LoVo (cell line): ENCODE data around the gene STK36.

Source experiments
- DNase-seq: peaks from one replicate; pipeline ENCODE4 v3.0.0-alpha.2; 2016; ENCODE audit warnings: low spot score

Gene STK36

GRCh38 chr2:218719457-218719856, 47.6 kb downstream of the STK36 start:
- no peak for DNase-seq

- DNase-seq, result no peak
Observed at GRCh38 chr2:218720048-218721041, 48.5 kb downstream of the STK36 start.

DNA sequence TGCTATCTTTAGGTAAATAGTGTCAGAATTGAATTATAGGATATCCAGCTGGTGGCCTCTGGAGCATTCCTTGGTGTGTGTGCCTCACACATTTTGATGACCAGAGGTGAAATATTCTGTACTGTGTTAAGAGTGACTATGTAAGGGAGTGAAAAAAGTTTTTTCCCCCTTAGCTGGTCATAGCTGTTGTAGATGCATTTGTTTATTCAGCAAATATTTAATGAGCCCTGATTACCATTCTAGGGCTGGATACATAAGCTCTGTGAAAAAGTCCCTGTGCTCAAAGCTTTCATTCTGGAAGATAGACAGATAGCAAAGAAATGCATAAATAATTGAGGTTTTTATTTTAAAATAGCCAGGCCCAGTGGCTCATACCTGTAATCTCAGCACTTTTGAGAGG, 49.6 kb downstream of the STK36 start:
- no peak for DNase-seq

DNA sequence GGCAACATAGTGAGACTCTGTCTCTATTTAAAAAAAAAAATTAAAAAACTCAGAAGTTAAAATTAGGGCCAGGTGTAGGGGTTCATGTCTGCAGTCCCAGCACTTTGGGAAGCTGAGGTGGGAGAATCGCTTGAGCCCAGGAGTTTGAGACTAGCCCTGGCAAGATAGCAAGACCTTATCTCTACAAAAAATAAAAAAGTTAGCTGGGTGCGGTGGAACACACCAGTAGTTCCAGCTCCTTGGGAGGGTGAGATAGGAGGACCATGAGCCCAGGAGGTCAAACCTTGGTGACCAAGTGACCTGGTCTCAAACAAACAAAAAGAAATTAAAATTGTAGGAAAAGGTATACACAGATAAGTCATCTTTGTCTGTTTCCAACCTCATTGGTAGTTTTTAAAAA, 50.0 kb downstream of the STK36 start:
- DNase-seq, result no peak

GRCh38 chr2:218722419-218722818, 50.5 kb downstream of the STK36 start:
- DNase-seq, result no peak

DNA sequence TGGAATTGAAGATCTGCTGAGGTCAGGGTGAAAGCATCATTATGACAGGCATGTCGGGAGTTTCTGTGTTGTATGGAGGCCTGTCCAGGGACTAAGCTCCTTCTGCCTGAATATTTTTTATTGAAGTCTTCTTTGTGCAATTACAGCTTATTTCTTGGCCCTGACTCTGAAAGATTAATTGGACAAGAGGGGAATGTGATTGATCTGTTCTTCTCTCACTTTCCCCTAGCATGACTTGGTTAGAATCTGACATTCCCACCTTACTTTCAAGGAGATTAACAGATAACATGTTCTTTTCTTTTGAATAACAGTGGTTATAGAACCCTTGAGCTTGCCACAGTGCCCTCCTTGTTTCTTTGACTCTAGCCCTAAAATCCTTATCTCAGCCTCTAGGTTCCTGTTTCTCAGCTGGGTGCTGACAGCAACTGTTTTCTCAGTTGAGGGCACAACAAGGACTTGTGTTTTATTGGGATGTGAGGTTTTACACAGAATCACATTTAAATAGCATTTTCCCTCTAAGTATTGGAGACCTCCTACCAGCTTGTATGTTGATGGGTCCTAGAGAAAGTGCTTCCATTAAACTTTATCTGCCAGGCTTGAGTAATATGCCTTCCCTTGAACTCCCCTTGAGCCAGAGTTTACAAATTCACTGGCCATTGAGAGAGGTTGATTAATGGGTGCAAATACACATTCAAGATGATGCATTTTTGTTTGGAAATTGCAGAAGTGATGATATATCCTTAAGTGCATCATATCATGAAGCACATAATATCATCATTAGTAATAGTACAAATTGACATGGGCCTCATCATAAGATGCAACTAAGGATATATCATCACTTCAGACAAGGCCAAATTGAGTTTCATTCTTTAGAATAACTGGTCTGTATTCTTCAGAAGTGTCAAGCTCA, 51.2 kb downstream of the STK36 start:
- DNase-seq, result no peak

- no peak for DNase-seq
Observed at GRCh38 chr2:218726004-218726574, 54.2 kb downstream of the STK36 start.

DNA sequence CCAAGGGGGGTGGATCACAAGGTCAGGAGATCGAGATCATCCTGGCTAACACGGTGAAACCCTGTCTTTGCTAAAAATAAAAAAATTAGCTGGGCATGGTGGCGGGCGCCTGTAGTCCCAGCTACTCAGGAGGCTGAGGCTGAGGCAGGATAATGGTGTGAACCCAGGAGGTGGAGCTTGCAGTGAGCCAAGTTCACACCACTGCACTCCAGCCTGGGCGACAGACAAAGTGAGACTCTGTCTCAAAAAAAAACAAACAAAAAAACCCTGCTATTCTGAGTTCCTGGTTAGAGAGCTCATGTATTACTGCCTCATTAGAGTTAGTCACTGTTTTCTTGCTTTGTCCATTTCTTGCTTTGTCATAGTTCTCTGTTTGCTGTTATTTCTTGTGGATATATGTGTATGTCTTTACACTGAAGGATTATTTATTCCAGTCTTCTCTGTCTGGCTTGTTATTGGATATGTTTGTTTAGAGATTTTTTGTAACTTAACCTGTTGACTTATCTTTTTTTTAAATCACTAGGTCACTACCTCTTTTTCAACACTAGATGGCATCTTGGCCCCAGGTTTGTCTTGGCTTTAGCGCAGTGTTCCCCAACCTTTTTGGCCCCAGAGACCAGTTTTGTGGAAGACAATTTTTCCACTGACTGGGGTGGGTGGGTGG, 55.7 kb downstream of the STK36 start:
- DNase-seq, result peak; percentile 46

GRCh38 chr2:218729640-218730039, 57.8 kb downstream of the STK36 start:
- no peak for DNase-seq

- no peak for DNase-seq
Observed at GRCh38 chr2:218732052-218732760, 60.3 kb downstream of the STK36 start.

DNA sequence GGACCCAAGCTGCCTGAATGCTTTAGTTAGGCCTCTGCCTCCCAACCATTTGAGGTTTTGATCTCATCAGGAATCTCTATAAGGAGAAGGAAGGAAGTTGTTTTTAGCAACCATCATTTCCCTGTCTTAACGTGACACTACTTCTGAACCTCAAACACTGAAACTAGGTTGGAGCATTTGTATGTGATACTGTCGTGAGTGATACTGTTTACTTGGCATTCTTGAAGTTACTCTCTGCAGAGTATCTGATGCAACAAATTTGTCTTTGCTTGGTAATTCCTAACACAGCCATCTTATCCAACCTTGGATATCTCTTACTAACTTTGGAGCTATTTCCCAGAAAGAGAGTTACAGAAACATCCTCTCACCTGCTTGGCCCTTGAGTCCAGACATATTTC, 60.9 kb downstream of the STK36 start:
- no peak for DNase-seq

- DNase-seq, result no peak
Observed at GRCh38 chr2:218733171-218734021, 61.5 kb downstream of the STK36 start.

DNA sequence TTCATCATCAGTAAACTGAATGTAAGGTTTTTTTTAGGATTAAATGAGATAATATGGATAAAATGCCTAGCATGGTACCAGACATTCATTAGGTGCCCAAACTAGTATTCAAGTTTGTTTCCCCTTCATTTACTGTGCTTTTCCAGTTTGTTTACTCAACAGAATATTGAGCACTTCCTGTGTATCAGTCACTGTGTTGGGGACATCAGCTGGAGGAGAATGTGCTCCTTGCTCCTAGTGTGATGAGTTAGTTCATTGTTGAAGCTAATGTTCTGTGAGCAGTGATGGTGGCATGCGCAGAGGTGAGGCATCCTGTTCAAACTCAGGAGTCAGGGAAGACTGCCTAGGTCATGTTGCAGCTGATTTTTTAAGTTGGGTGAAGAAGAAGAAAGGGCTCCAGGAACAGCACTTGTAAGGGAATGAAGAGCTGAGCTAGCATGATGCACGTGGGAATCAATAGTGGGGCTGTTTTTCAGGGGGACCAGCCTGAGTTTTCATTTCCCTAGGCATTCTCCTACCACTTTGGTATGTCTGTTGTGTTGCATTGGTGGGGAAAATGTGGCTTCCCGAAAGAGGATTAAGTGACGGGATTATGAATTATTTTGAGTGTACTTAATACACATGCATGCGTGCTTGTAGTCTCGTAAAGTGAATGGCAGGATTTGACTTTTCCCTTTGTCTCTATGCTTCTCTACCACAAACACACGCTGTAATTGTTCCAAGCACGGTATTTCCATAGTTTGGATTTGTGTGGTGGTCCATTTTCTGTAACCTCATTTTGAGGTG, 62.5 kb downstream of the STK36 start:
- no peak for DNase-seq

DNA sequence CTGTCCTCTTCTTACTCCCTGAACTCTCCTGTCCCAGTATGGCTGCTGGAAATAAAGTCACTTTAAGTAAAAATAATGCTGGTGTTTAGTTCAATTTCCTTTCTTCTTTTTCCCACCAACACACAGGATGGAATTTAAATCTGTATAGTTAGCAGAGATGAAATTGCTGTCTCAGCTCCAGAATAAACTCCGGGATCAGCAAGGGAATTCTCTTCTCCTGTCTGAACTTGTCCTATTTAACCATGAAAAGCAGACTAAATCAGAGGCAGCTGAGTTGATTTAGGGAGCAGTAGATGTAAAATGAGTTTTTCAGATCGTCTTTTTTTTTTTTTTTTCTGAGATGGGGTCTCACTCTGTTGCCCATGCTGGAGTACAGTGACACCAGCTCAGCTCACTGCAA, 64.6 kb downstream of the STK36 start:
- DNase-seq, result no peak

GRCh38 chr2:218743068-218743467, 71.2 kb downstream of the STK36 start:
- DNase-seq, result no peak

- no peak for DNase-seq
Observed at GRCh38 chr2:218744615-218745014, 72.7 kb downstream of the STK36 start.

DNA sequence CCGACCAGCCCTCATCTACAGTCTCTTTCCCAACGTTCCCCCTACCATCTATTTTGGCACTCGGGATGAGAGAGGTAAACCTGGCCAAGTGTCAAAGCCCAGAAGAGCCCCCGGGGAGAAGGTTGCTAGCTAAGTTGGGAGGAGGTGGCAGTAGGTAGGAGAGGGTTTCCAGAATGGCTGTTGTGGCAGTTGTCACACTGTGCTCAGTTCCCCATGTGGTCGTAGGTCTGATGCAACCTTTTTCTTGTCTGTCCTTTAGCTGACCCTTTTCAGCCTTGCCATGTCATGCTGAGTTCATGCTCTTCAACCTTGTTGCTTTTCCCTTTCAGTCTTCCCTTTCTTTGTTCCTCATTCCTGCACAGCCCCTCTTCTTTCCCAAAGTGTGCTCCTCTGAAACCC, 73.3 kb downstream of the STK36 start:
- no peak for DNase-seq

GRCh38 chr2:218745559-218746469, 73.9 kb downstream of the STK36 start:
- no peak for DNase-seq

DNA sequence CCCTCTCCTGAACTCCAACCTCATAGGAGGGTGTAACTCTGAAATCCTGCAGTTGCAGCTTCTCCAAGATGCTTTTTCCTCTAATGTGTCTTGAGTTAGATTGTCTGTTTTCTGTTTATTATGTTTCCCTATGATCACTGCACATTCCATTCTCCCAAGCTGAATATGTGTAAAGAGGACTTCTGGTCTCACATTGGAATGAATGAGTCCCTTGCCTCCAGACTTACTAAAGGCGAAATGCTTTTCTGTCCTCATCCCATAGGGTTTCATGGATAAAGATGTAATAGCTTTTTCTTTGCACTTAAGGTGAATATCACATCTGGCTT, 74.5 kb downstream of the STK36 start:
- no peak for DNase-seq
